ENCODE data around the gene FAM83C. TPM values are rescaled to one million over a fixed set of nuclear protein-coding genes. Genes with fewer than 3 reads are reported as not detected.

FAM83C gene
- total and polyA plus RNA-seq, 9 of the 15 experiments (the other 6 are each of a cell fraction or from before 2014, with no cell fraction given): not detected

DNA sequence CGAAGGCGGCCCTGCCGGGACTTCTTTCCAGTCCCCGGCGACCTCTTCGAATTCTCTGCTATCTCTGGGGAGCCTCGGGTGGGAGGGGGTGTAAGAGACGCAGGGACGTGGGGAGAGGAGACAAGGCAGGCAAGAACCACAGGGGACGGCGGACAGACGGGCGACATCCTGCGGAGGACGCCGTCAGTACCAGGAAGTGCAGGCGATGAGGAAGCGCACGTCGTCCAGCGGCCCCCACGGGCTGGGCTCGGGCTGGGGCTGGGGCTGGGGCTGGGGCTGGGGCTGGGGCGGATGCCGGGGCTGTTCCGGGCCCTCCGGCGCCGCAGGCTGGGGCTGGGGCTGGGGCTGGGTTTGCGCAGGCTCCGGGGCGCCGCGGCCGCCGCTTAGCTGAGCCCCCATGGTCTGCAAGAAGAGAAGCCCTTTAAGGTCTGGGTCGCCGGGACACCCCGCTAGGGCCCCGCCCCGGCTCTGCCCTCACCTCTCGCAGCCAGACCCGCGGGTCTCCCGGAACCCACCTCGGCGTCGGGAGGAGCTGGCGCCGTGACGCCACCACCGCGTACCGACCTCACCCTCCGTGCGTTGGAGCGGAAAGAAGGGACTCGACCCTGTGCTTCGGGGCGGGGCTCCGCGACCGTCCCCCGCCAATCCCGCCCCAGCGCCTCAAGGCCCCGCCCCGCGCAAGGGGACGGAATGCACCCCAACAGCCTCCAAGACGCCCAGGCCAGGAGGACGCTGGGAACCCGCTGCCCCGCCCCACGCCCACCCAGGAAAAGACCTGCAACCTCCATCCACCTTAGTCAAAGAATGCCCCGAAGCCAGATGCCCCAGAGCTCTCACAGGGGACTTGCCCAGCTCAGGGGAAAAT lies 14.5 kb downstream of the FAM83C start, which contains the start of gene MMP24OS (continued):
- TF ChIP-seq USF1 (CRISPR knock-in tag; IDR thresholded peaks at IDR 0.05) (no peak), MAX (CRISPR knock-in tag; IDR thresholded peaks at IDR 0.05) (peak; percentile 29), BRD4 (IDR thresholded peaks at IDR 0.05) (no peak), ZNF407 (IDR thresholded peaks at IDR 0.05; ENCODE audit: low read depth) (no peak), DDX20 (tag; IDR thresholded peaks at IDR 0.05; ENCODE audit: low read depth) (no peak), MYC (IDR thresholded peaks at IDR 0.05; ENCODE audit: low read depth, low read length) (peak; percentile 16), MYC (CRISPR knock-in tag; IDR thresholded peaks at IDR 0.05; ENCODE audit: borderline replicate concordance, low read depth) (no peak), RFX7 (CRISPR knock-in tag; IDR thresholded peaks at IDR 0.05) (no peak), PHF20 (IDR thresholded peaks at IDR 0.05; ENCODE audit: partially characterized antibody) (no peak), TBP (optimal IDR thresholded peaks at IDR 0.05; ENCODE audit: low read depth, low read length) (peak; percentile 52), ZNF23 (CRISPR knock-in tag; IDR thresholded peaks at IDR 0.05) (no peak), ERF (CRISPR knock-in tag; IDR thresholded peaks at IDR 0.05) (peak; percentile 51; the same call in 1 of the 2 replicates), HIVEP1 (CRISPR knock-in tag; IDR thresholded peaks at IDR 0.05) (no peak), ATF1 (CRISPR knock-in tag; IDR thresholded peaks at IDR 0.05) (no peak), ATF1 (tag; IDR thresholded peaks at IDR 0.05) (peak; percentile 67), POLR2AphosphoS2 (IDR thresholded peaks at IDR 0.05; ENCODE audit: low read length) (peak; percentile 95), SMAD4 (CRISPR knock-in tag; conservative IDR thresholded peaks at IDR 0.05) (no peak), NFRKB (IDR thresholded peaks at IDR 0.05; ENCODE audit: low read depth) (no peak), ARID2 (IDR thresholded peaks at IDR 0.05) (no peak)
- TF ChIP-seq, protein P1, sequence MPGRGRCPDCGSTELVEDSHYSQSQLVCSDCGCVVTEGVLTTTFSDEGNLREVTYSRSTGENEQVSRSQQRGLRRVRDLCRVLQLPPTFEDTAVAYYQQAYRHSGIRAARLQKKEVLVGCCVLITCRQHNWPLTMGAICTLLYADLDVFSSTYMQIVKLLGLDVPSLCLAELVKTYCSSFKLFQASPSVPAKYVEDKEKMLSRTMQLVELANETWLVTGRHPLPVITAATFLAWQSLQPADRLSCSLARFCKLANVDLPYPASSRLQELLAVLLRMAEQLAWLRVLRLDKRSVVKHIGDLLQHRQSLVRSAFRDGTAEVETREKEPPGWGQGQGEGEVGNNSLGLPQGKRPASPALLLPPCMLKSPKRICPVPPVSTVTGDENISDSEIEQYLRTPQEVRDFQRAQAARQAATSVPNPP (IDR thresholded peaks at IDR 0.05; ENCODE audit: borderline replicate concordance, insufficient read depth, insufficient read length): no peak
